Erythroblast (primary cell): Measurements from ENCODE around the gene STK24.

Source experiments
- GATA1 ChIP-seq: IDR thresholded peaks from 2 replicates; pipeline ENCODE4 v1.6.1; 2011; ENCODE audit warnings: low read depth, mild to moderate bottlenecking, control low read depth, low read length, moderate library complexity
- POLR2A ChIP-seq: IDR thresholded peaks from 2 replicates; pipeline ENCODE4 v1.6.1; 2011; ENCODE audit warnings: mild to moderate bottlenecking, low read length

DNA sequence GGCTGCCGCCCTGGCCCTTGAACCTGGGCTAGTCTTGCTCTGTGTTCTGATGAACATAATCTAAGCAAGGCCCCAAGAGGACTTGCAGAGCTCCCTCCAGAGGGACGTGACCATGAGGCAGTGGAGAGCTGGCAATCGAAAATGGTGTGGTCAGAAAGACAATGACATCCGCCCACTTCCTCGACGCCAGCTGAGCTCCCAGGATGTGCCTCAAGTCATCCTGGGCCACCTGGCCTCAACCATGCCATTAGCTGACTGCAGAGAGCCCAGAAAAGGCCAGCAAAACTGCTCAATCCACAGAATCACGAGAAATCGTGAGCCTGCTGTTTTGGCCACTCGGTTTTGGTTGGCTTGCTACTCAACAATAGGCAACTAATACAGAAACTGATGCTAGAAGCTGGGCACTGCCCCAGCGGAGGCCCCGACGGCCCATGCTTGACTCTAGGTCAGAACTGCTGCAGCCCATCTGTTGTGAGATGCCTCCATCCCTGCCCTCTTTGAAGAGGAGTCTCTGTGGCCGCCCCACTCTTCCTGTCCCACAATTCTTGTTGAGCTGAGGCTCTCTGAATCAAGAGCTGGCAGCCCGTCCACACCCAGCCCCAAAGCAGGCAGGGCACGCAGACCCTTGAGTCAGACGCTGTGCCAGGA is 53.3 kb downstream of the STK24 start:
- TF ChIP-seq POLR2A (no peak), GATA1 (no peak)
